Measurements from ENCODE around the gene B4GALT1.

Gene B4GALT1

DNA sequence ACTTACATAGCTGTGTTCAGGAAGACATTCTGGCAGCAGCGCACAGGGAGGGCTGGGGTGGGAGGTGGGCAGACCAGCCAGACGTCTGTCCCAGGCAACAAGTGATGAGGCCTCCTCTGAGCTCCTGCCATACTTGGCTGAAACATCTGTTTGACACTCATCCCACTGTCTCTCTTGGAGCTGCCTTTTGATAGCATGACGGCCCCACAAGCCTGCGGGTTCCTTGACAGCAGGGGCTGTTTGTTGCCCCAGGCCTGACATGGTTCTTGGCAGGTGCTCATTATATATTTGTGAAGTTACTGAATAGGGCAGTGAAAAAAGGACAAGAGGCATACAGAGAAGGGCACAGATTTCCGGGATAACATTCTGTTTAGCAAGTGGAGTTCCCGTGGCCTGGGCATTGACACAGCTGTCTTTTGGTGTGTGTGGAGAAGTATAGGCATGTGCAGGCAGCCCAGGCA, 22.2 kb upstream of the B4GALT1 start:
- H3K4me1 Mint-ChIP-seq (ENCODE audit: low read depth) = peaks cover 11% of the 10 kb centered on the region
- H3K36me3 Mint-ChIP-seq (ENCODE audit: low read depth) = no peaks in the 10 kb centered on the region
- H3K27ac Mint-ChIP-seq = no peak overlapping the region
- H3K4me3 Mint-ChIP-seq = no peak overlapping the region
- H3K27me3 Mint-ChIP-seq (ENCODE audit: low read depth) = peaks cover 13% of the 10 kb centered on the region
- no peaks in the 10 kb centered on the region for H3K9me3 Mint-ChIP-seq

DNA sequence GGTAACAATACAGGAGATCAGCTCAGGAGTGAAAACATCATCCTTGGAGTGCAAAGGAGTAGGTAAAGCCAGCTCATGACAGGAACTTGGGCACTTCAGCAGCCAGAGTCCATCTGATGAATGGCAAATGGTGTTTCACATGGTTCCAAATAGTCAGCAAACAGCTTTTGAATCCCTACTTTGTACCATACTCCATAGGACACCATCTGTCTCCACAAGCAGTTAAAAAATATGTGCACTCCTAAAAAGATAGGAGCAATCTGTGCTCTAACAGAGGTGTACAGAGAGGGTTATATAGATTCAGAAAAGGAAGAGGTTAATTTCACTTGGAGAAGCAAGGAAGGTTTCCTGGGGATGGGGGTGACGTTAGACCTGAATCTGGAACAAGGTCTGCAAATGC, 21.6 kb upstream of the B4GALT1 start:
- H3K27me3 Mint-ChIP-seq (ENCODE audit: low read depth) = peaks cover 12% of the 10 kb centered on the region
- H3K4me1 Mint-ChIP-seq (ENCODE audit: low read depth) = peaks cover 11% of the 10 kb centered on the region
- no peak overlapping the region for H3K27ac Mint-ChIP-seq
- no peaks in the 10 kb centered on the region for H3K9me3 Mint-ChIP-seq
- no peak overlapping the region for H3K4me3 Mint-ChIP-seq
- H3K36me3 Mint-ChIP-seq (ENCODE audit: low read depth) = no peaks in the 10 kb centered on the region

DNA sequence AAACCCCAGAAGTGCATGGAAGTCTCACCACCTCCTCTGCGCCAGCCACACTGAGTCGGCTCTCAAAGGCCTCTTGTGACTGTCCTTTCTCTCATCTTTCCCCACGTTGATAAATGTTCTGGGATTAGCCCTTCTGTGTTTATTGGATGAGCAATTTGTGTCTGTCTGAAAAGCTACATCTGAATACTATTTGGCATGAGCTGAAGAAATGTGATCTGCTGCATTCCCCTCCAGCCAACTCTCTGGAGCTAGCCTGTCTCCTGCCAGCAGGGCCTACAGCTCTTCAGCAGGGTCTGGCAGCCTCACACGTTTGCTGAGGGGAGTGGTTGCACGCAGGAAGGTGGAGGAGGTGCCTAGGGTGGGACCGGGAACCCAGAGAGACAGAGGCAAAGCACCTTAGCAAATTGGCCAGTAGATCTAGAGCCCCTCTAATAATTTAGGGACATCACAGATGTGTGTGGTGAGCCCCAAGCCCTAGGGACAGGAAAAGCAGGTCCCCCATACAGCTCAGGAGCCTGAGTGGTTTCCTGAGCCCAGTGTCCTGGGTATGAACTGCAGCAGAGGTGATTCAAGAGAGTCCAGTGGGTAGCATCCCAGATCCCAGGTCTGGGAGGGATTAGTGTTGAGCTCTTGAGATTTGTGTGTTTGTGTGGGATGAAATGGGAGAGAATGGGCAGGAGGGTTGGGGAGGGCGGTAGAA, 20.5 kb upstream of the B4GALT1 start:
- Mint-ChIP-seq H3K27me3 (ENCODE audit: low read depth) (peaks cover 10% of the 10 kb centered on the region), H3K27ac (no peak overlapping the region), H3K36me3 (ENCODE audit: low read depth) (no peaks in the 10 kb centered on the region), H3K4me1 (ENCODE audit: low read depth) (peaks cover 11% of the 10 kb centered on the region), H3K9me3 (no peaks in the 10 kb centered on the region), H3K4me3 (no peak overlapping the region)

DNA sequence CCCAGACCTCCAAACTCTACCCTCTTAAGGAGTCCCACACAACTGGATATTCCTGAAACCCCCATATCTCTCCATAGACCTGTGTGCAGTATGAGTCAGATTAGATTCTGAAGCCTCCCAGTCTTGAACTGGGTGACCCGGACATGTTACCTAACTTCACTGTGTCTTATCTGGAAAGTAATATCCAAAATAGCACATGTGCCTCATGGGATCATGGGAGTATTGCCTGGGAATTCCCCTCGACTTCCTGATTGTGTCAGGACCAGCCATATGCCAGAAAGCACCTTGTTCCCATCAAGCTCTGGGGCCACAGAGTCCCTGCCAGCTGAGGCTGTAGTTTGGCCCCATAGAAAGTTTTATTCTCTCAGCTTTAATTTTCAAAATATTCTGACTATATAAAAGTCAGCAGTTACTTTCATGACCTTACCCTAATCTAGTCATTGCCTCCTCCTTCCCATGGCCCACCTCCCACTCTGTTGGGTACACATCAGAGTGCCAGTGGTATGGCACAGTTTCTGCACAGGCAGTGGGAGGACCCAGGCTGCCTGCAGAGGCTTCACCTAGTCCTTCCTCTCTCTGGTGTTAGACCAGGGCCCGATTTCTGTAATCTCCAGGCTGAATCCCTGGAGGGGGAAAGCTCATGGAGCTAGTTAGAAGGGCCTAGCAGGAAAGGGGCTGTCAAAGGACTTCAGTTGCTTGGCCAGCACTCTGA, 19.5 kb upstream of the B4GALT1 start:
- Mint-ChIP-seq H3K27me3 (ENCODE audit: low read depth) (peaks cover 20% of the 10 kb centered on the region), H3K36me3 (ENCODE audit: low read depth) (no peaks in the 10 kb centered on the region), H3K9me3 (no peaks in the 10 kb centered on the region), H3K27ac (no peak overlapping the region), H3K4me1 (ENCODE audit: low read depth) (peaks cover 11% of the 10 kb centered on the region), H3K4me3 (no peak overlapping the region)

DNA sequence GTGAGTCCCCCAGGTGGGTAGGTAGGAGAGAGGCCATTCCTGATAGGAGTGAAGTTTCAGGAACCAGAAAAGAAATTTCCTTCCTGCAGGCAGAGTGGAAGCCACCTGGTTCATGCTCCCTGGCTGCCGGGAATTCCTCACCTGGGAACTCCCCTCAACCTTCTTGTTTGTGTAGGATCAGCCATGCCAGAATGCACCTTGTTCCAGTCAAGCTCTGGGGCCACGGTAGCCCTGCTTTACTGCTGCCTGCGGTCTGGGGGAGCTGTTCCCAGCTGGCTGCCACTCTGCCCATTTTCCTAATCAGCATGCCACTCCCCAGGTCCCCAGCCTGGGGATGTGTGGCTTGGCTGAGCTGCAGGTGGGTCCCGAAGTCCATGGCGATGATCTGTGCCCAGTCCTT, 18.7 kb upstream of the B4GALT1 start:
- no peaks in the 10 kb centered on the region for H3K9me3 Mint-ChIP-seq
- no peak overlapping the region for H3K4me3 Mint-ChIP-seq
- H3K4me1 Mint-ChIP-seq (ENCODE audit: low read depth) = peaks cover 11% of the 10 kb centered on the region
- H3K36me3 Mint-ChIP-seq (ENCODE audit: low read depth) = no peaks in the 10 kb centered on the region
- peaks cover 16% of the 10 kb centered on the region for H3K27me3 Mint-ChIP-seq (ENCODE audit: low read depth)
- H3K27ac Mint-ChIP-seq = no peak overlapping the region

DNA sequence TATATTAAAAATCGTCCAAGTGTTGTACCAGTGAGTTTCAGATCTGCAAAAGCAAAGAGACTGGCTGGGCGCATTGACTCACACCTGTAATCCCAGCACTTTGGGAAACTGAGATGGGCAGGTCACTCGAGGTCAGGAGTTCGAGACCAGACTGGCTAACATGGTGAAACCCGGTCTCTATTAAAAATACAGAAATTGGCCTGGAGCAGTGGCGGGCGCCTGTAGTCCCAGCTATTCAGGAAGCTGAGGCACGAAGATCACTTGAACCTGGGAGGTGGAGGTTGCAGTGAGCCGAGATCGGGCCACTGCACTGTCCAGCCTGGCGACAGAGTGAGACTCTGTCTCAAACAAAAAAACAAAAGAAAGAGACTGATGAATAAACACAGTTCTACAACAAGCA, 18.3 kb upstream of the B4GALT1 start:
- Mint-ChIP-seq H3K36me3 (ENCODE audit: low read depth) (no peaks in the 10 kb centered on the region), H3K9me3 (no peaks in the 10 kb centered on the region), H3K4me1 (ENCODE audit: low read depth) (peaks cover 11% of the 10 kb centered on the region), H3K27me3 (ENCODE audit: low read depth) (peaks cover 19% of the 10 kb centered on the region), H3K27ac (no peak overlapping the region), H3K4me3 (no peak overlapping the region)

DNA sequence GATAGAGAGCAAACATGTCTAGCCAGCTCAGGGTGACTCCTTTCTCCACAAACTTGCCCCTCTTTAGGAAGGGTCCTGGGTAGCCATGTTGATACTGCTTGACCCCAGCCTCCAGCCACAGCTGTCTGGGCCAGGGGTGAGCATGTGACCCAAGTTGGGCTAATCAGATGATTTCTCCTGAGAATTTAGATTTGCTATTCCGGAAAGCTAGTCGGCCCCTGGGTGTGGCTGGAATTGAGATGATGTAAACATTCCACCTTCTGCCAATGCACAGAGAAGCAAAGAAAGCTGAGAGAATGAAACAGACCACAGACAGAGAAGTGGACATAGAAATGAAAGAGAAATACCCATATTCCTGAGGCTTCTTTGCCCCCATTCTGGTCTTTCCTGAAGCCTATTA, 17.8 kb upstream of the B4GALT1 start:
- no peaks in the 10 kb centered on the region for H3K9me3 Mint-ChIP-seq
- H3K27ac Mint-ChIP-seq = no peak overlapping the region
- peaks cover 23% of the 10 kb centered on the region for H3K27me3 Mint-ChIP-seq (ENCODE audit: low read depth)
- H3K4me1 Mint-ChIP-seq (ENCODE audit: low read depth) = peaks cover 11% of the 10 kb centered on the region
- H3K4me3 Mint-ChIP-seq = no peak overlapping the region
- H3K36me3 Mint-ChIP-seq (ENCODE audit: low read depth) = no peaks in the 10 kb centered on the region

DNA sequence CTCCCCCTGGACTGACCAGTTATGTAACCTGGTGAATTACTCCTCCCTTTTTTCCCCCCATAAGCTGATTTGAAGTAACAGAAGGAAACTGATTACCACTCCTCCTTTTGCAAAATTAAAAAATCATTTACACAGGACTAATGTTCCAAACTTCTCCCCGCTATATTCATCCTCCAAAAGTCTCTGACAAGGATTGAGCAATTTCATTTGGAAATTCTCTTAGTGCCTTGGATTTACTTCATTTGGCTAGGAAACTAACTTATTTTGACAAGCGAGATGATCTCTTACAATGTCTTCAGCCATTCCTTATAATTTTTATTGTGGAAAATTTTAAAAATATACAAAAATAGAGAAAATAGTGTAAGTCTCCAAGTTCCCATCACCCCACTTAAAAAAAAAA, 15.4 kb upstream of the B4GALT1 start:
- peaks cover 13% of the 10 kb centered on the region for H3K4me1 Mint-ChIP-seq (ENCODE audit: low read depth)
- no peak overlapping the region for H3K27ac Mint-ChIP-seq
- no peaks in the 10 kb centered on the region for H3K36me3 Mint-ChIP-seq (ENCODE audit: low read depth)
- no peaks in the 10 kb centered on the region for H3K9me3 Mint-ChIP-seq
- no peak overlapping the region for H3K4me3 Mint-ChIP-seq
- H3K27me3 Mint-ChIP-seq (ENCODE audit: low read depth) = peaks cover 31% of the 10 kb centered on the region

DNA sequence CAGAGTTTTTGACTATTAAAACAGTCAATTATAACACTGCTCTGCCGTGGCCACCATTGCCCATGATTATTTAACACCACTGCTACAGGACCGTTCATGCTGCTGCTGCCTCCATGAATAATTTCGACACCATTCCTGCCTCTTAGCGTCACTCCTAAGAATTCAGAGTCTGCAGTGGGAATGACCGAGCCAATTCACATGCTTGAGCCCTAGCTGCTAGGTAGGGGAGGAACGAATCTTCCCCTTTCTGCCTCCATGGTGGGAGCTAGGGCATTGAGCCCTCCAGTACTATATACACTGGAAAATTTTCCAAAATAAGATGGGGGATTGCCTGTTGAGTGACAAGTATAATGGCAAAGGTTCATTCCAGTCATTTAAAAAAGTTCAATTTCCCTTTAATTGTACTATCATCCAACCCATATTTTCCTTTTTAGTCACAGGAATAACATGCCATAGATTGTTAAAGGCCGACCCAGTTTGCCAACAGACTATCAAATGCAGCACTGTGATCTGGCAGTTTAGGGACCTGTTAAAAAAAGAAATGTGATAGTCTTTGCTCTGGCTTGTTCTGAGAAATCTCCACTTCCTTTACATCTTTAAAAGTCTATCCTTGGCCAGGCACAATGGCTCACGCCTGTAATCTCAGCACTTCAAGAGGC, 13.5 kb upstream of the B4GALT1 start:
- peaks cover 31% of the 10 kb centered on the region for H3K27me3 Mint-ChIP-seq (ENCODE audit: low read depth)
- H3K27ac Mint-ChIP-seq = no peak overlapping the region
- no peaks in the 10 kb centered on the region for H3K9me3 Mint-ChIP-seq
- H3K4me3 Mint-ChIP-seq = no peak overlapping the region
- peaks cover 4% of the 10 kb centered on the region for H3K4me1 Mint-ChIP-seq (ENCODE audit: low read depth)
- H3K36me3 Mint-ChIP-seq (ENCODE audit: low read depth) = no peaks in the 10 kb centered on the region

DNA sequence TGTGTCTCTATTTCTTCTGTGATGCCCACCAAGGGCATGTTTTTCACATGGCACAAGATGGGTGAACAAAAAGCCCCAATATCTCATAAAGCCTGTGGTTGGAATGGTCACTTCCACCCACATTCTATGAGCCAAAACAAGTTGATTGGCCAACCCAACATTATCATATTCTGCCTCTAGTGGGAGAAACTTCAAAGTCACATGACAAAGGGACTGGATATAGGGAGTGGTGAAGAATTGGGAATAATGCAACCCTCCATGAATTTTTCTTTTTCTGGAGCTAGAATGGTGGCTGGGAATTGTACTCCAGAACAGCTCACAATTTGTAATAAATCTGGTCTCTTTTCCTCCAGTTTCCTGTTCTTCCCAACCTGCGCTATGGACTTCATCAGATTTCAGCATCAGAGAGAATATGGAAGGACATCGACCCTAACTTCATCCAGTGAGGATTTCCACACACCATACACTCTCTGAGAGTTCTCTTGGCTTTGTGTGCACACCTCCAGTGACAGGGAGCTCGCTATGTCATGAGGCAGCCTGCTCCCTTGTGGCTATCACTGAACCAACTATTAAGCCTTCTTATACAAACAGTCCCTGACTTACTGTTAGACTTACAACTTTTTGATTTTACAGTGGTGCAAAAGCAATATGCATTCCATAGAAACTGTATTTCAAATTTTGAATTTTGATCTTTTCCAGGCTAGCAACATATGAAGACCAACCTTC, 12.0 kb upstream of the B4GALT1 start:
- Mint-ChIP-seq H3K36me3 (ENCODE audit: low read depth) (no peaks in the 10 kb centered on the region), H3K4me1 (ENCODE audit: low read depth) (peaks cover 2% of the 10 kb centered on the region), H3K27me3 (ENCODE audit: low read depth) (peaks cover 31% of the 10 kb centered on the region), H3K4me3 (no peak overlapping the region), H3K9me3 (no peaks in the 10 kb centered on the region), H3K27ac (no peak overlapping the region)

DNA sequence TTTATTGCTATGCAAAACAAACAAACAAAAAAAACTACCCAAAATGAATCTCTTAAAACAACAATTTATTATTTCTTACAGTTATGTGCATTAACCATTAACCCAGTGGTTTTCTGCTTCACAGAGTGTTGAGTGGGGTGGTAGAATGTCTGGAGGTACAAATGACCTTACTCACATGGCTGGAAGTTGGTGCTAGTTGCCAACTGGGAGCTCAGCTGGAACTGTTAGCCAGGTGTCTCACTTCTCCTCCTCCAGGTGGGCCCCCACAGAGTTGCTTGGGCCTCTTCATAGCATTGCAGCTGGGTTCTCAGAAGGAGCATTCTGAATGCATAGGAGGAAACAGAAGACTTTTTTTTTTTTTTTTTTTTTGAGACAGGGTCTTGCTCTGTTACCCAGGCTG, 10.5 kb upstream of the B4GALT1 start:
- H3K36me3 Mint-ChIP-seq (ENCODE audit: low read depth) = no peaks in the 10 kb centered on the region
- peaks cover 2% of the 10 kb centered on the region for H3K4me1 Mint-ChIP-seq (ENCODE audit: low read depth)
- no peaks in the 10 kb centered on the region for H3K9me3 Mint-ChIP-seq
- peaks cover 33% of the 10 kb centered on the region for H3K27me3 Mint-ChIP-seq (ENCODE audit: low read depth)
- H3K4me3 Mint-ChIP-seq = no peak overlapping the region
- no peak overlapping the region for H3K27ac Mint-ChIP-seq

DNA sequence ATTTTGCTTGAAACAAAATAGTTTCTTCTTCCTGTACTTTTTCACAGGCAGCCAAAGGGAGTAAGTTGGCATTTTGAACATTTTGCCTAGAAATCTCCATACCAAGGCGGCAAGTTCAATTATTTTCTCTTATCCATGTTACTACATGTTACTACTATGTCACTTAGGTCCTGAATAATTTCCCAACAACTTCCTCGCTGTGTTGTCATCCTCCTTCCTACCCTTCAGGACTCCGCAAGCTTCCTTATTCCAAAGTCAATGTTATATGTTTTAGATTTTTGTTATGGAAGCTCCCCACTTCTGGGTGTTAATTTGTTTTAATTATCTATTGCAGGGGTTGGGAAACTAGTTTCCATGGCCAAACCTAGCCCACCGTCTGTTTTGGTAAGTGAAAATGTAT, 9.9 kb upstream of the B4GALT1 start:
- no peak overlapping the region for H3K4me3 Mint-ChIP-seq
- H3K9me3 Mint-ChIP-seq = no peaks in the 10 kb centered on the region
- no peaks in the 10 kb centered on the region for H3K36me3 Mint-ChIP-seq (ENCODE audit: low read depth)
- peaks cover 28% of the 10 kb centered on the region for H3K27me3 Mint-ChIP-seq (ENCODE audit: low read depth)
- peaks cover 2% of the 10 kb centered on the region for H3K4me1 Mint-ChIP-seq (ENCODE audit: low read depth)
- no peak overlapping the region for H3K27ac Mint-ChIP-seq

DNA sequence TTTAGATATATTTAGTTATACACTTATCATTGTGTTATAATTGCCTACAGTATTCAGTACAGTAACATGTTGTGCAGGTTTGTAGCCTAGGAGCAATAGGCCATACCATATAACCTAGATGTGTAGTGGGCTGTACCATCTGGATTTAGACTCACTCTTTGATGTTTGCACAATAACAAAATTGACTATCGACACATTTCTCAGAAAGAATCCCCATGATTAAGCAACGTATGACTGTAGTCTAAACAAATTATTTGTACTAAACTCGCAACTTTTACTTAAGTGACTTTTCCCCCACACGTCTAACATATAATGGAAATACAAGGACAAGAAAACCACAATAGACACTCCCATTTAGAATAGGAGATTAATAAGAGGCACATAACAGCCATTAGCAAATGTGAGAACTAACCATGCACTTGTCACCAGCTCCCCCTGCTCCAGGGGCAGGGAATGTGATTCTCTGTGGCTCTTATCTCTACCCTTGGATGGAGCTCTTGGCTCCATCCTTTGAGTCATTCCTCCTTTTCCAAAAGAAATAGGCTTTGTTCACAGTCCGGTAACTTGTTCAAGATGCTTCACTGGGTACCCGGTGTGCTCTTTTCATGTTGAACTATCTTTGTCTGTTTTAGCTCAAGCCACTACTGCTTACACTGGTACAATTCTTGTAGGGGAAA, 8.7 kb upstream of the B4GALT1 start:
- no peak overlapping the region for H3K27ac Mint-ChIP-seq
- peaks cover 19% of the 10 kb centered on the region for H3K27me3 Mint-ChIP-seq (ENCODE audit: low read depth)
- H3K4me1 Mint-ChIP-seq (ENCODE audit: low read depth) = peaks cover 4% of the 10 kb centered on the region
- H3K9me3 Mint-ChIP-seq = no peaks in the 10 kb centered on the region
- H3K36me3 Mint-ChIP-seq (ENCODE audit: low read depth) = no peaks in the 10 kb centered on the region
- no peak overlapping the region for H3K4me3 Mint-ChIP-seq
